Body of pancreas (tissue), 4 donors: ENCODE measurements around the gene MYLK4. TPM values are rescaled to one million over a fixed set of nuclear protein-coding genes. Genes with fewer than 3 reads are reported as not detected.

Experiments
- ATAC-seq: fragments of 150-250 bp; one replicate; pipeline ENCODE4 v1.9.1; 2016
- DNase-seq, 4 donors: peaks; one replicate each; pipeline ENCODE4 v3.0.0-alpha.2; 2019
- H3K27ac ChIP-seq, 4 donors: fragments of 200-600 bp; sonication (generic); 1 replicate in 3 of 4; 2 replicates in 1 of 4; pipeline versions ENCODE4 v1.5.1 to v1.6.1; 2016 to 2019; ENCODE audit warnings: mild to moderate bottlenecking in 1 of 4, mixed read lengths in 1 of 4, moderate library complexity in 1 of 4
- H3K27me3 ChIP-seq, 2 donors: fragments of 200-600 bp; sonication (generic); one replicate each; pipeline ENCODE4 v1.6.0; 2016; ENCODE audit warnings: mild to moderate bottlenecking in 1 of 2
- H3K36me3 ChIP-seq, 2 donors: fragments of 200-600 bp; sonication (generic); replicated peaks in 1 of 2; 2 replicates each; pipeline ENCODE4 v1.5.1; 2016; ENCODE audit warnings: low read depth in 2 of 2; ENCODE audit not compliant: insufficient read depth in 1 of 2
- H3K4me1 ChIP-seq: fragments of 200-600 bp; sonication (generic); one replicate; pipeline ENCODE4 v1.6.0; 2016
- H3K4me3 ChIP-seq, 2 donors: fragments of 200-600 bp; sonication (generic); 1 replicate in 1 of 2; 2 replicates in 1 of 2; pipeline ENCODE4 v1.5.1; 2016 to 2019
- H3K9me3 ChIP-seq, 3 donors: fragments of 200-600 bp; sonication (generic); 1 replicate in 2 of 3; 2 replicates in 1 of 3; pipeline ENCODE4 v1.5.1; 2016
- POLR2A ChIP-seq, 3 donors: fragments of 450-650 bp; IDR thresholded peaks; one replicate each; pipeline ENCODE4 v1.6.1; 2016; ENCODE audit warnings: antibody characterized with exemption in 3 of 3, mild to moderate bottlenecking in 2 of 3
- WGBS, 2 donors: methylation state at CpG; one replicate each; pipeline ENCODE4 v1.1.5; 2017; 5-methylcytosine and 5-hydroxymethylcytosine counted together
- intact Hi-C: fragments of 100-400 bp; cut with DNase I; formaldehyde crosslinking; loops from one replicate; pipeline ENCODE4 v1.15.1; 2023
- total RNA-seq, 2 donors: library from RNA; depleted of rRNA; stranded (reverse); fragments of >200 nt; gene quantifications; one replicate each; pipeline ENCODE4 v1.1.0, GENCODE V29; 2016
- TF ChIP-seq, protein P1 (sequence below), 7 experiments: fragments of 450-650 bp in 4 of 7; fragments of 200-600 bp in 3 of 7; sonication (generic) in 3 of 7; IDR thresholded peaks; one replicate each; pipeline ENCODE4 v1.5.1; 2016 to 2019; ENCODE audit warnings: antibody characterized with exemption in 7 of 7

Gene MYLK4
- total RNA-seq, 2 donors from 2014 or later, result 0.26 to 0.33 TPM

DNA sequence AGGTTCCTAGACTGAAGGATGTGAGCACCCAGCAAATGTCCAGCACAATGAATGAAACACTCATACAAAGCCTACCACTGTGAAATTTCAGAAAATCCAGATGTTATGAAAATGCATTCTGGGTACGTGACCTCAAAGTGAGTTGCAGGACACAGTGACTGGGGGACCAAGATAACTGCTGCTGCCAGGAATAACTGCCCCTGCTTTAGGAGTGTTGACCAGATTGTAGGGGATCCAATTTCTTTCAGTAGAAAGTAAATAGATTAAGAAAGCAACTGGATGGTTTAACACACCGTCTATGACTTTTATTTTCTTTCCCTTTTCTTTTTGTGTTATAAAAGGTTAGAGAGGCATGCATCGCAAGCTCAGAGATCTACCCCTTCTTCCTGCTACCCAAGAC, 29.5 kb downstream of the MYLK4 start:
- H3K27ac ChIP-seq, result no peak overlapping the region
- H3K4me3 ChIP-seq, result no peak overlapping the region
- no peaks in the 10 kb centered on the region for H3K9me3 ChIP-seq
- ATAC-seq, result no peak
- H3K36me3 ChIP-seq, result no peaks in the 10 kb centered on the region
- H3K27me3 ChIP-seq, result no peaks in the 10 kb centered on the region
- H3K4me1 ChIP-seq, result no peaks in the 10 kb centered on the region
- intact Hi-C loops, result no loop called here
- TF ChIP-seq, protein P1, sequence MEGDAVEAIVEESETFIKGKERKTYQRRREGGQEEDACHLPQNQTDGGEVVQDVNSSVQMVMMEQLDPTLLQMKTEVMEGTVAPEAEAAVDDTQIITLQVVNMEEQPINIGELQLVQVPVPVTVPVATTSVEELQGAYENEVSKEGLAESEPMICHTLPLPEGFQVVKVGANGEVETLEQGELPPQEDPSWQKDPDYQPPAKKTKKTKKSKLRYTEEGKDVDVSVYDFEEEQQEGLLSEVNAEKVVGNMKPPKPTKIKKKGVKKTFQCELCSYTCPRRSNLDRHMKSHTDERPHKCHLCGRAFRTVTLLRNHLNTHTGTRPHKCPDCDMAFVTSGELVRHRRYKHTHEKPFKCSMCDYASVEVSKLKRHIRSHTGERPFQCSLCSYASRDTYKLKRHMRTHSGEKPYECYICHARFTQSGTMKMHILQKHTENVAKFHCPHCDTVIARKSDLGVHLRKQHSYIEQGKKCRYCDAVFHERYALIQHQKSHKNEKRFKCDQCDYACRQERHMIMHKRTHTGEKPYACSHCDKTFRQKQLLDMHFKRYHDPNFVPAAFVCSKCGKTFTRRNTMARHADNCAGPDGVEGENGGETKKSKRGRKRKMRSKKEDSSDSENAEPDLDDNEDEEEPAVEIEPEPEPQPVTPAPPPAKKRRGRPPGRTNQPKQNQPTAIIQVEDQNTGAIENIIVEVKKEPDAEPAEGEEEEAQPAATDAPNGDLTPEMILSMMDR (IDR thresholded peaks at IDR 0.05), result no peak
- TF ChIP-seq POLR2A (IDR thresholded peaks at IDR 0.05), result no peak
- no peak for DNase-seq
- WGBS, 2 donors, result 89 to 92% methylated on average over 3 of the region's 3 CpGs

DNA sequence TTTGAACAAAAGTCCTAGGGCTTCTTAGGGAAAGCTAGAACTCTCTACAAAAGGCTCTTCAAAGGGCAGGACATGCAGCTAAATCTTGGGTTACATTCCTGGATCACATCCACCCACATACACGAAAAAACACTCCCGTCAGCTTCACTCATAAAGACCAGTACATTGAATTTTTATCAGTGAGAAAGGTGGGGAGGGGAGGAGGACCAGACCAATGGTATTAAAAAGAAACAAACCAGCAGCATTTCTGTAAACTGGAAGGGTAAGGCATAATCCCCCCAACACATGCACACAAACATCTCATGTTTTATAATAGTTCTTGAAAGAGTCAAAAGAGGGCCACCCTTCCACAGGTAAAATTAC, 31.6 kb downstream of the MYLK4 start:
- intact Hi-C loops, result no loop called here
- WGBS, 2 donors, result 57 to 84% methylated on average over 2 of the region's 2 CpGs
- no peak for ATAC-seq

DNA sequence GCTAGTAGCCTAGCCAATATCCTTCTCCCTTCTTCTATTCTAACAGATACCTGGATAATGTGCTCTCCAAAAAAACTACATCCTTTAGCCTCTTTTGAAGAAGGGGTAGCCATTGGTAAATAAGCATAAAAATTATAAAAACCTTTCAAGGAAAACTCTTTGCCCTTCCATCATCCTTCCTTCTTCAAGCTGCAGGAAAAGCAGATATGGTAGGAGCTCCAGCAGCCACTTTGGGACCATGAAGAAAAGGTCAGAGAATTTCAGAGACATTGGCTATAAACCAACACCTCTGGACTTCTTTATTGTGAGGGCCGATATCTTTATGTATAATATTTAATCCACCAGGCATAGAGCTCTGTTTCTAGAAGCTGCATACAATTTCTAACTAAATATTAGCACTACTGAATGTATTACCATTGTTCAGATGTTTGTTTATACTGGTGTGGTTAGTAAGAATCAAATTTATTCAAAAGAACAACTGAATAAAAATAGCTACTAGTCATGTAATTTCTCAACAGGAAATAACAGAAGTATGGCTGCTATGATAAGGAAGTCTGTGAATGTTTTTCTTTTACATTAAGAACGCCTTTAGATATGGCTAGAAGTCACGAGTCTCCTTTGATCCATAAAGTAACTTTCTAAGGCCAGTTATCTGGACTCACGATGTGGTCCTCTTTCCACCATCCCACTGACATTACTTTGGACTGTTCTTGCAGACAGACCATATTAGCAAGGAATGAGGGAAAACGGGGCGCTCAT, 32.2 kb downstream of the MYLK4 start:
- H3K4me3 ChIP-seq, result no peak overlapping the region
- no peaks in the 10 kb centered on the region for H3K36me3 ChIP-seq
- DNase-seq (no peak), ATAC-seq (no peak)
- H3K4me1 ChIP-seq, result no peaks in the 10 kb centered on the region
- WGBS, 2 donors, result 76 to 85% methylated on average over 6 of the region's 6 CpGs
- H3K27me3 ChIP-seq, result no peaks in the 10 kb centered on the region
- no peak overlapping the region for H3K27ac ChIP-seq
- TF ChIP-seq, protein P1 (IDR thresholded peaks at IDR 0.05), result no peak
- no peak for TF ChIP-seq POLR2A (IDR thresholded peaks at IDR 0.05)
- intact Hi-C loops, result no loop called here
- H3K9me3 ChIP-seq, result no peaks in the 10 kb centered on the region

More for the DNA sequence above, 31.6 kb downstream of the MYLK4 start:
- Histone ChIP-seq H3K36me3 (no peaks in the 10 kb centered on the region), H3K4me3 (no peak overlapping the region), H3K9me3 (no peaks in the 10 kb centered on the region), H3K27me3 (no peaks in the 10 kb centered on the region), H3K4me1 (no peaks in the 10 kb centered on the region), H3K27ac (no peak overlapping the region)
- TF ChIP-seq, protein P1 (IDR thresholded peaks at IDR 0.05), result no peak
- TF ChIP-seq POLR2A (IDR thresholded peaks at IDR 0.05), result no peak
- no peak for DNase-seq

DNA sequence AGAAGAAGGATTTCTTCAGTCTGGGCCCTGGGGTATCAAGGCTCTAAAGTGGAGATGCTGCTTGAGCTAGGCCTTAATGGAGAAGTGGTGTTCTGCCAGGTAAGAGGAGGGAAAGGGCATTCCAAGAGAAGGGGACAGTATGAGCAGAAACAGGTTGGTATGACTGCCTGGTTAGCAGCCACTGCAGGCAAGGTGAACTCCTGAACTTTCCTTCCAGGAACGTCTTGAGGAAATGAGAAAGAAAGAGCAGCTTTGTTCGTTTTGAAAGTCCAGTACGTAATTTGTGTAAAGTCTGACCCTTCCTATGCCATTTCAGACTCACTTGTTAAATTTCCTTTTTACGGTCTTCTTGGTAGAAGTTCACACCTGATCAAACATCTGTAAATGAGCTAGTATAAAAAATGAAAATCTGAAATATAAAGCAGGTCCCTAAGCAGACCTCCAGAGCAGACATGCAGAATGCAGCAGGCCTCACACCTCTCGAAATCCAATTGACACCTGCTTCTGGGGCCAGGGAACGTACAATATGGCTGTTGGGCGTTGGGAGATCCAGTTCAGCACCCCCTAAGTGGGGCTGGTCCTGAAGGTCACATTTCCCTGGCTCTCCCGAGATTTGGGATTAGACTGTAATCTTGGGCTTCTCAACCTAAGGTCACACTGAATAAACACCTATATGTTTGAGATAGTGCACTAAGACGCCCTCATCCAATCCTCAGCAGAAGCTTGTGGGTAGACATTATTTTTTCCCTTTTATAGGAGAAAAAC, 33.6 kb downstream of the MYLK4 start:
- Histone ChIP-seq H3K9me3 (no peaks in the 10 kb centered on the region), H3K4me1 (no peaks in the 10 kb centered on the region), H3K27me3 (no peaks in the 10 kb centered on the region), H3K27ac (no peak overlapping the region), H3K36me3 (no peaks in the 10 kb centered on the region), H3K4me3 (no peak overlapping the region)
- ATAC-seq (no peak), DNase-seq (no peak)
- no peak for TF ChIP-seq POLR2A (IDR thresholded peaks at IDR 0.05)
- TF ChIP-seq, protein P1 (IDR thresholded peaks at IDR 0.05), result no peak
- WGBS, 2 donors, result 76 to 77% methylated on average over 9 of the region's 9 CpGs
- intact Hi-C loops, result no loop called here
